Measurements from ENCODE around the gene LOXL3.
"Not testable (repeated sequence)": the region's sequence is repeated elsewhere in the genome, so short reads cannot be mapped to it uniquely, and the experiment has no call there.

The LOXL3 gene

GRCh38 chr2:74491648-74492544, 61.8 kb downstream of the LOXL3 start:
- no peak for DNase-seq
- Mint-ChIP-seq H3K9me3 (no peaks in the 10 kb centered on the region), H3K27me3 (no peaks in the 10 kb centered on the region), H3K36me3 (ENCODE audit: low read depth) (peaks cover 8% of the 10 kb centered on the region), H3K4me1 (no peaks in the 10 kb centered on the region), H3K27ac (no peak overlapping the region), H3K4me3 (no peak overlapping the region)
- no peak for ATAC-seq

GRCh38 chr2:74489906-74490305, 63.8 kb downstream of the LOXL3 start:
- H3K9me3 Mint-ChIP-seq = no peaks in the 10 kb centered on the region
- H3K27me3 Mint-ChIP-seq = no peaks in the 10 kb centered on the region
- H3K4me3 Mint-ChIP-seq = no peak overlapping the region
- H3K4me1 Mint-ChIP-seq = peaks cover 2% of the 10 kb centered on the region
- no peak overlapping the region for H3K27ac Mint-ChIP-seq
- H3K36me3 Mint-ChIP-seq (ENCODE audit: low read depth) = peaks cover 16% of the 10 kb centered on the region
- no peak for DNase-seq
- no peak for ATAC-seq

DNA sequence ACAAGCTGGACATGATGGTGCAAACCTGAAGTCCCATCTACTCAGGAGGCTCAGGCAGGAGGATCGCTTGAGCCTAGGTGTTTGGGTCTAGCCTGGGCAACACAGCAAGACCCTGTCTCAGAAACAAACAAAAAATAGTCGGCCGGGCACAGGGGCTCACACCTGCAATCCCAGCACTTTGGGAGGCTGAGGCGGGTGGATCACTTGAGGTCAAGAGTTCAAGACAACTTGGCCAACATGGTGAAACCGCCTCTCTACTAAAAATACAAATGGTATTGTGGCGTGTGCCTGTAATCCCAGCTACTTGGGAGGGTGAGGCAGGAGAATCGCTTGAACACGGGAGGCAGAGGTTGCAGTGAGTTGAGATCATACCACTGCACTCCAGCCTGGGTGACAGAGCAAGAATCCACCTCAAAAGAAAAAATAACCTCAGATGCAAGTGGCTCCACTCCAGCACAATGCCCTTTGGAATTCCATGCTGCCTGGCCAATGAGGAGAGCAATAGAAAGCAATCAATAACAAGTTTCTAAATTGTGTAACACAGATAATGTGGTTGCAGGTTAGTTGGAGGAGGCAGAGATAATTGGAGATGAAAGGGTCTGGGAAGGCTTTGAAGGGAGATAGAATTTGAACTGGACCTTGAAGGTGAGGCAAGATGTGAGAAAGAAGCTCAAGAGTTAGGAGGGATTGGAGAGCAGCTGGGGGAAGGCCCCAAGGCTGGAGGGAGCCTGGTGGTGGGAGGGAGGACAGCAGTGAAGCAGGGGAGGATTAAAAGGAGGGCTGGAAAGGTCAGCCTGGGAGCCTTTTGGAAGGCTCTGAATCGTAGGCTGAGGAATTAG, 64.9 kb downstream of the LOXL3 start:
- no peak for DNase-seq
- Mint-ChIP-seq H3K27ac (no peak overlapping the region), H3K4me1 (peaks cover 4% of the 10 kb centered on the region), H3K4me3 (no peak overlapping the region), H3K36me3 (ENCODE audit: low read depth) (peaks cover 16% of the 10 kb centered on the region), H3K9me3 (no peaks in the 10 kb centered on the region), H3K27me3 (no peaks in the 10 kb centered on the region)
- ATAC-seq = no peak

DNA sequence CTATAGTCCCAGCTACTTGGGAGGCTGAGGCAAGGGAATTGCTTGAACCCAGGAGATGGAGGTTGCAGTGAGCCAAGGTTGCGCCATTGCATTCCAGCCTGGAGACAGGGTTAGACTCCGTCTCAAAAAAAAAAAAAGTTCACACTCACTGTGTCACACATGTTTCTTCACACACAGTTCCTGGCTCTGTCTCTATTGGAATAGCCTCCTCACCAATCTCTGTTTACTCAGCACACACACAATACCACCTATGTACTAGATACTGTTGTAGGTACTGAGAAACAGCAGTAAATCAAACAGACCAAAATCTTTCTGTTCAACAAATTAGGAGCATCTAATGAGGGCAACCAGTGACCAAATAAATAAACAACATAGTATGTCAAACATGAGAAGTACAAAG, 67.6 kb downstream of the LOXL3 start:
- H3K27ac Mint-ChIP-seq = no peak overlapping the region
- H3K4me1 Mint-ChIP-seq = peaks cover 12% of the 10 kb centered on the region
- H3K9me3 Mint-ChIP-seq = no peaks in the 10 kb centered on the region
- H3K4me3 Mint-ChIP-seq = no peak overlapping the region
- H3K27me3 Mint-ChIP-seq = no peaks in the 10 kb centered on the region
- ATAC-seq (no peak), DNase-seq (no peak)
- H3K36me3 Mint-ChIP-seq (ENCODE audit: low read depth) = peaks cover 16% of the 10 kb centered on the region

DNA sequence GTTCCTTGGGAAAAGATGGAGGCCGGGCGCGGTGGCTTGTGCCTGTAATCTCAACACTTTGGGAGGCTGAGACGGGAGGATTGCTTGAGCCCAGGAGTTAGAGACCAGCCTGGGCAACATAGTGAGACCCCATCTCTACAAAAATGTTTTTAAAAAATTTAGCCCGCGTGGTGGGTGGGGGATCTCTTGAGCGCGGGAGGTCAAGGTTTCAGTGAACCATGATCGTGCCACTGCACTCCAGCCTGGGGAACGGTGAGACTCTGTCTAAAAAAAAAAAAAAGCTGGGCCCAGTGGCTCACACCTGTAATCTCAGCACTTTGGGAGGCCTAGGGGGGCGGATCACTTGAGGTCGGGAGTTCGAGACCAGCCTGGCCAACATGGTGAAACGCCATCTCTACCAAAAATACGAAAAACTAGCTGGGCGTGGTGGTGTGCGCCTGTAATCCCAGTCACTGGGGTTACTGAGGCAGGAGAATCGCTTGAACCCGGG, 70.0 kb downstream of the LOXL3 start:
- H3K9me3 Mint-ChIP-seq, ATAC-seq, DNase-seq, H3K27me3 Mint-ChIP-seq: not testable (repeated sequence)
- Mint-ChIP-seq H3K27ac (peak overlapping the region; percentile 96), H3K36me3 (ENCODE audit: low read depth) (peaks cover 24% of the 10 kb centered on the region), H3K4me3 (peak overlapping the region; percentile 95), H3K4me1 (peaks cover 31% of the 10 kb centered on the region)

DNA sequence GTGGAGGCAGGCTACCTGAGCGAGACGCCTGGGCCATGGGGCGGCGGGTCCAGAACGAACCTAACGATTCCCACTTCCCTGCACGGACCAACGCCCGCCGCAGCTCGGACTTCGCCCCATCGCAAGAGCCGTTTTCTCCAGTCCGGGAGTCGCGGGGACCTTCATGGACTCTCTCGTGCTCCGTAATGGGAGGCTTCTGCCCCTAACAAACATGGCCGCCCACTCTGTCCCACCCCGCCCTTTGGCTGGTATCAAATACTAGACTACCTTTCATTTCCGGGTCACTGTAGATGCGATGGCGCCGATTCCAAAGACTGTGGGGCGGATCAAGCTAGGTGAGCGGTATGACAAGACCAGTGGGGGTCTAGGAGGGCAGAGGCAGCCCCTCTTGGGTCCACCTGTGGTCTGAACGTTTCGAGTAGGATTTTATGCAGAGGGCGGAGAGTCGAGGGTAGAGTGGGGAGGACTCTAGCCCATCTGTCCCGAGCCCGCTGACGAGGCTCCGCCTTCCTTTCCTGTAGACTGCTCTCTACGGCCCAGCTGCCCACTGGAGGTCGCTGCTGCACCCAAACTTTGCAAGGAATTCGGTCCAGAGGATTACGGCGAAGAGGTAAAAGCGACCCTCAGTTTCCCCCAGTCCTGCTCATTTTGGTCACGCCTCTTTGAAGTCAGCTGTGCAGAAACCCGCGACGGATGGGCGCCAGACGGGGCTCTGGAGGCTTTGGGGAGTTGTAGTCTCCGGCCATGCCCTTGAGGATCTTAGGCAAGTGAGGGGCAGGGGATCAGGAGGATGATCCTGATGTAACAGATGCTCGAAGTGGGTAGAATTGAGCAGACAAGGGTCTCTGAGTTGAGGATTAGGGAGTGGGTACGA, 70.7 kb downstream of the LOXL3 start, which contains the start of the genes CCDC142 and TTC31:
CCDC142 (minus strand) TSS at position 198 of the 874 bp plus-strand sequence; CDS start at position 37, 161 bp downstream.
TTC31 (plus strand) TSS at position 281 of the 874 bp plus-strand sequence; CDS start at position 296, 15 bp downstream.
- H3K27me3 Mint-ChIP-seq = no peaks in the 10 kb centered on the region
- peaks cover 31% of the 10 kb centered on the region for H3K4me1 Mint-ChIP-seq
- peak; percentile 94 for DNase-seq
- H3K9me3 Mint-ChIP-seq = no peaks in the 10 kb centered on the region
- peak within 1 kb of the TSS; percentile 95 for H3K4me3 Mint-ChIP-seq
- peak; percentile 94 for ATAC-seq
- H3K36me3 Mint-ChIP-seq (ENCODE audit: low read depth) = peaks cover 22% of the 10 kb centered on the region
- H3K27ac Mint-ChIP-seq = peak within 1 kb of the TSS; percentile 96

Data from activated naive CD8-positive, alpha-beta T cell treated with anti-CD3 and anti-CD28 coated beads, Interleukin-2, amount 50 U/mL, for 24 hours (primary cell).